Nephron (organoid): ENCODE data around the gene S100A6.

Experiments used
- H3K27ac Mint-ChIP-seq, 3 experiments: 2 replicates each; pipeline ENCODE4 v1.8.0; 2020; ENCODE audit warnings: mixed read lengths in 3 of 3, mild to moderate bottlenecking in 2 of 3, moderate library complexity in 1 of 3
- H3K27me3 Mint-ChIP-seq: 2 replicates; pipeline ENCODE4 v1.8.0; 2021; ENCODE audit warnings: low read depth, mild to moderate bottlenecking, moderate library complexity, mixed read lengths
- H3K36me3 Mint-ChIP-seq: 2 replicates; pipeline ENCODE4 v1.8.0; 2020; ENCODE audit warnings: low read depth, mixed read lengths
- H3K4me1 Mint-ChIP-seq: 2 replicates; pipeline ENCODE4 v1.8.0; 2020; ENCODE audit warnings: mixed read lengths
- H3K4me3 Mint-ChIP-seq, 3 experiments: 2 replicates each; pipeline ENCODE4 v1.8.0; 2020; ENCODE audit warnings: mild to moderate bottlenecking in 3 of 3, mixed read lengths in 3 of 3, moderate library complexity in 2 of 3
- H3K9me3 Mint-ChIP-seq: 2 replicates; pipeline ENCODE4 v1.8.0; 2020; ENCODE audit warnings: mixed read lengths
- TF ChIP-seq, protein P1 (sequence below), 3 experiments: fragments of 200-600 bp; sonication (generic); IDR thresholded peaks; one replicate each; pipeline ENCODE4 v1.5.0; 2021; ENCODE audit warnings: antibody characterized with exemption in 3 of 3; ENCODE audit not compliant: unreplicated experiment in 3 of 3

Gene S100A6

GRCh38 chr1:153571706-153572105 lies 35.9 kb upstream of the S100A6 start:
- TF ChIP-seq, protein P1, sequence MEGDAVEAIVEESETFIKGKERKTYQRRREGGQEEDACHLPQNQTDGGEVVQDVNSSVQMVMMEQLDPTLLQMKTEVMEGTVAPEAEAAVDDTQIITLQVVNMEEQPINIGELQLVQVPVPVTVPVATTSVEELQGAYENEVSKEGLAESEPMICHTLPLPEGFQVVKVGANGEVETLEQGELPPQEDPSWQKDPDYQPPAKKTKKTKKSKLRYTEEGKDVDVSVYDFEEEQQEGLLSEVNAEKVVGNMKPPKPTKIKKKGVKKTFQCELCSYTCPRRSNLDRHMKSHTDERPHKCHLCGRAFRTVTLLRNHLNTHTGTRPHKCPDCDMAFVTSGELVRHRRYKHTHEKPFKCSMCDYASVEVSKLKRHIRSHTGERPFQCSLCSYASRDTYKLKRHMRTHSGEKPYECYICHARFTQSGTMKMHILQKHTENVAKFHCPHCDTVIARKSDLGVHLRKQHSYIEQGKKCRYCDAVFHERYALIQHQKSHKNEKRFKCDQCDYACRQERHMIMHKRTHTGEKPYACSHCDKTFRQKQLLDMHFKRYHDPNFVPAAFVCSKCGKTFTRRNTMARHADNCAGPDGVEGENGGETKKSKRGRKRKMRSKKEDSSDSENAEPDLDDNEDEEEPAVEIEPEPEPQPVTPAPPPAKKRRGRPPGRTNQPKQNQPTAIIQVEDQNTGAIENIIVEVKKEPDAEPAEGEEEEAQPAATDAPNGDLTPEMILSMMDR (IDR thresholded peaks at IDR 0.05; ENCODE audit: unreplicated experiment in 3 of 3), result no peak
- no peaks in the 10 kb centered on the region for H3K36me3 Mint-ChIP-seq
- no peak overlapping the region for H3K27ac Mint-ChIP-seq
- H3K9me3 Mint-ChIP-seq, result no peaks in the 10 kb centered on the region
- H3K4me1 Mint-ChIP-seq, result peaks cover 37% of the 10 kb centered on the region
- H3K4me3 Mint-ChIP-seq, result no peak overlapping the region
- H3K27me3 Mint-ChIP-seq, result peaks cover 3% of the 10 kb centered on the region

- Mint-ChIP-seq H3K9me3 (no peaks in the 10 kb centered on the region), H3K4me3 (no peak overlapping the region), H3K36me3 (no peaks in the 10 kb centered on the region), H3K27me3 (peaks cover 3% of the 10 kb centered on the region), H3K4me1 (peaks cover 45% of the 10 kb centered on the region), H3K27ac (peak overlapping the region in 1 of 3 experiments; percentile 6)
- TF ChIP-seq, protein P1 (IDR thresholded peaks at IDR 0.05; ENCODE audit: unreplicated experiment in 3 of 3), result no peak
Measured at GRCh38 chr1:153570874-153571273, 35.1 kb upstream of the S100A6 start.

DNA sequence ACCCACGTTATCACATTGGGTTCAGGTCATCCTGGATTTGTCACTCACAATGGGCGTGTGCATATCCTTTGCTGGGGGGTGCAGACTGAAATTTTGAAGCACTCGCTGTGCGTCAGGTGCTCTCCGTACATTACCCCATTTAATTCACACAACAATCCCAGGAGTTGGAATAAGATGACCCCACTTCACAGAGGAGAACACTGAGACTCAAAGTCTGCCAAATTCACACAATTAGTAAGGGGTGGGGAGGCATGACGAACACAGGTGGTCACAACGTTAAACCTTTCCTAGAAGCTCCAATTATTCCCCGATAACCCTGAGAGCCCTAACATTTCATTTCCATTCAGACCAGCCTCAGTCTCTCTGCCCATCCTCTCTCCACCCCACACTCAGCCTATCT lies 33.7 kb upstream of the S100A6 start:
- peak overlapping the region; percentile 19 to 97 (median 86) for H3K27ac Mint-ChIP-seq
- TF ChIP-seq, protein P1 (IDR thresholded peaks at IDR 0.05; ENCODE audit: unreplicated experiment in 3 of 3), result no peak
- H3K4me3 Mint-ChIP-seq, result peak overlapping the region; percentile 3 to 48 (median 35)
- H3K4me1 Mint-ChIP-seq, result peaks cover 53% of the 10 kb centered on the region
- H3K36me3 Mint-ChIP-seq, result no peaks in the 10 kb centered on the region
- H3K27me3 Mint-ChIP-seq, result peaks cover 3% of the 10 kb centered on the region
- H3K9me3 Mint-ChIP-seq, result no peaks in the 10 kb centered on the region

GRCh38 chr1:153568367-153569099 lies 32.7 kb upstream of the S100A6 start:
- H3K36me3 Mint-ChIP-seq, result no peaks in the 10 kb centered on the region
- H3K4me3 Mint-ChIP-seq, result peak overlapping the region; percentile 33 to 67 (median 46)
- peaks cover 57% of the 10 kb centered on the region for H3K4me1 Mint-ChIP-seq
- peak overlapping the region; percentile 94 to 99 (median 97) for H3K27ac Mint-ChIP-seq
- TF ChIP-seq, protein P1 (IDR thresholded peaks at IDR 0.05; ENCODE audit: unreplicated experiment in 3 of 3), result peak; percentile 98 to 99 (median 98)
- no peaks in the 10 kb centered on the region for H3K9me3 Mint-ChIP-seq
- H3K27me3 Mint-ChIP-seq, result peaks cover 3% of the 10 kb centered on the region

DNA sequence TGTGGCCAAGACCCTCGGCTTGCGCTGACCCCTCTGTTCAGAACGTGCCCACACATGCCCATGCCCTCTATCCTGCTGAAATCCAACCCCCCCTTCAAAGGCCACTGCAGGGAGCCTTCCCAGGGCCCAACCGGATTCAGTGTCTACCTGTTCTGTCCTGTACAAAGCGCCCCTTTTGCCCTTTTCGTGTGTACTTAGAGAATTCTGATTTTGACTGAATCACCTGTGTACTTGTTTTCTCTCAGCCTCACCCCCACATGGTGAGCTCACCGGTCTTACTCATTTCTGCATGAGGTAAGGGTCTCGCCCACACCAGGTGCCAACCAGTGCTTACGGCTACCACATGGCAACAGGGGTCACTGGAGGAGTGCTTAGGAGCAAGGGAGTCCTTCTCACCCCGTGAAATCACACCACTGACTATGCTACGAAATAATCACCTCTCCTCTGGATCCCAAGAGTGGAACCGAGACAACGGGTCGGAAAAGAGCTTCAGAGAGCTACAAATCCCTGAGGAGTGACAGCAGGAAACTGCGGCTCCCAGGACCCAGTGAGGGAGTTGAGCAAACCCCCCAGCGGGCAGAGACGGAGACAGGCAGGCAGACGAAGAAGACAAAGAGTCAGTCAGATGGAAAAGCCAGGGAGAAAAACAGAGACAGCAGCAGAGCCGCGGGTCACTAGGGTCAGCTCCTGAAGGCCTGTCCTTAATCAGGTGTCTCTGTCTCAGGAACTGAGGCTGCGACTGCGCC lies 32.0 kb upstream of the S100A6 start:
- Mint-ChIP-seq H3K9me3 (no peaks in the 10 kb centered on the region), H3K27me3 (peaks cover 3% of the 10 kb centered on the region), H3K27ac (peak overlapping the region; percentile 94 to 99 (median 97)), H3K4me1 (peaks cover 55% of the 10 kb centered on the region), H3K36me3 (no peaks in the 10 kb centered on the region), H3K4me3 (peak overlapping the region in 1 of 3 experiments; percentile 50)
- TF ChIP-seq, protein P1 (IDR thresholded peaks at IDR 0.05; ENCODE audit: unreplicated experiment in 3 of 3), result no peak
